PC-3 (cell line): ENCODE results near the gene KRT24. TPM values are rescaled to one million over a fixed set of nuclear protein-coding genes. Genes with fewer than 3 reads are reported as not detected.
"Not testable (repeated sequence)": the region's sequence is repeated elsewhere in the genome, so short reads cannot be mapped to it uniquely, and the experiment has no call there.

ENCODE experiments used
- ATAC-seq: fragments of 200-7000 bp; cut with Tn5 transposase; 2 replicates; pipeline ENCODE4 v1.9.1; 2020; ENCODE audit warnings: mild to moderate bottlenecking, moderate library complexity
- Bru-seq: library from RNA; stranded (reverse); fragments of 400-500 nt; gene quantifications from one replicate; lab custom pipeline; 2021; lab: Mats Ljungman, UMichigan
- BruChase-seq, 2 experiments: library from RNA; stranded (reverse); fragments of 400-500 nt; gene quantifications; one replicate each; lab custom pipeline; 2021; lab: Mats Ljungman, UMichigan
- BruUV-seq: library from RNA; stranded (reverse); fragments of 400-500 nt; replicated peaks from 2 replicates; lab custom pipeline; 2021; lab: Mats Ljungman, UMichigan
- CTCF ChIA-PET: fragments of 300-600 bp; sonication (Branson Sonifier 250); formaldehyde crosslinking; loops from one replicate; lab custom pipeline; 2022; ENCODE audit warnings: antibody characterized with exemption; lab: Charles Lee
- POLR2A ChIA-PET: fragments of 300-600 bp; sonication (Branson Sonifier 250); formaldehyde crosslinking; loops from one replicate; lab custom pipeline; 2022; ENCODE audit warnings: antibody characterized with exemption; ENCODE audit not compliant: unreplicated experiment; lab: Charles Lee
- DNase-seq: peaks from one replicate; pipeline ENCODE4 v3.0.0-alpha.2; 2015
- H2AFZ ChIP-seq: fragments of 300-600 bp; sonication (generic); 2 replicates; pipeline ENCODE4 v1.6.0; 2016; ENCODE audit warnings: antibody characterized with exemption, low read length
- H3F3A ChIP-seq: fragments of 300-600 bp; sonication (generic); one replicate; pipeline ENCODE4 v1.6.0; 2017; ENCODE audit warnings: antibody characterized with exemption, low read length, control low read depth, mild to moderate bottlenecking; ENCODE audit not compliant: unreplicated experiment
- H3K27ac ChIP-seq: fragments of 300-600 bp; sonication (generic); 2 replicates; pipeline ENCODE4 v1.5.1; 2016; ENCODE audit warnings: mild to moderate bottlenecking, low read length
- H3K27me3 ChIP-seq: fragments of 300-600 bp; sonication (generic); 2 replicates; pipeline ENCODE4 v1.6.1; 2016; ENCODE audit warnings: low read length, mixed read lengths
- H3K36me3 ChIP-seq: fragments of 300-600 bp; sonication (generic); 2 replicates; pipeline ENCODE4 v1.6.1; 2016; ENCODE audit warnings: low read depth, mixed run types, low read length, mixed read lengths
- H3K4me1 ChIP-seq: fragments of 300-600 bp; sonication (generic); 2 replicates; pipeline ENCODE4 v1.5.1; 2016; ENCODE audit warnings: low read length; ENCODE audit not compliant: insufficient read depth
- H3K4me2 ChIP-seq: fragments of 300-600 bp; sonication (generic); 2 replicates; pipeline ENCODE4 v1.6.0; 2016; ENCODE audit warnings: low read length
- H3K4me3 ChIP-seq: fragments of 300-600 bp; sonication (generic); 2 replicates; pipeline ENCODE4 v1.5.1; 2016; ENCODE audit warnings: mild to moderate bottlenecking, low read length, mixed read lengths
- H3K79me2 ChIP-seq: fragments of 300-600 bp; sonication (generic); 2 replicates; pipeline ENCODE4 v1.6.1; 2017; ENCODE audit warnings: low read length, mixed read lengths
- H3K9ac ChIP-seq: fragments of 300-600 bp; sonication (generic); 2 replicates; pipeline ENCODE4 v1.6.0; 2016; ENCODE audit warnings: mild to moderate bottlenecking, low read length
- H3K9me2 ChIP-seq: fragments of 300-600 bp; sonication (generic); replicated peaks from 2 replicates; pipeline ENCODE4 v1.6.1; 2016; ENCODE audit warnings: mixed run types, low read length, mixed read lengths
- H3K9me3 ChIP-seq: fragments of 300-600 bp; sonication (generic); 2 replicates; pipeline ENCODE4 v1.6.1; 2016; ENCODE audit warnings: low read length, mixed read lengths
- H4K20me1 ChIP-seq: fragments of 300-600 bp; sonication (generic); 2 replicates; pipeline ENCODE4 v1.6.1; 2016; ENCODE audit warnings: low read length, mixed read lengths
- CTCF ChIP-seq: fragments of 300-600 bp; sonication (generic); conservative IDR thresholded peaks from 2 replicates; pipeline ENCODE4 v1.5.1; 2017; ENCODE audit warnings: antibody characterized with exemption, low read depth, mild to moderate bottlenecking, low read length
- EZH2 ChIP-seq: fragments of 300-600 bp; sonication (generic); IDR thresholded peaks from one replicate; pipeline ENCODE4 v1.6.1; 2017; ENCODE audit warnings: antibody characterized with exemption, mild to moderate bottlenecking, low read length; ENCODE audit not compliant: unreplicated experiment
- EZH2phosphoT487 ChIP-seq: fragments of 300-600 bp; sonication (generic); IDR thresholded peaks from 2 replicates; pipeline ENCODE4 v1.6.1; 2018; ENCODE audit warnings: mild to moderate bottlenecking, antibody characterized with exemption, low read length, borderline replicate concordance
- intact Hi-C: fragments of 100-400 bp; cut with micrococcal nuclease; formaldehyde crosslinking; loops from 2 replicates; pipeline ENCODE4 v1.9.0; 2023
- long read RNA-seq: library from polyadenylated mRNA; unstranded; transcript quantifications from one replicate; pipeline ENCODE4 v2.0.0, GENCODE V29; 2021; ENCODE audit not compliant: unreplicated experiment
- total RNA-seq: library from RNA; depleted of rRNA; stranded (reverse); fragments of >200 nt; gene quantifications from 2 replicates; pipeline ENCODE4 v1.2.3, GENCODE V29; 2014; rRNA removed

Gene KRT24
- total RNA-seq (not detected in 2 replicates), Bru-seq, nascent RNA (not detected), BruChase-seq, experiment 1, labeled RNA remaining after a 6-hour chase (not detected), BruChase-seq, experiment 2, labeled RNA remaining after a 2-hour chase (not detected)
- long read RNA-seq, result 0 reads

GRCh38 chr17:40703652-40704051 is at the start of gene KRT24:
TSS of gene KRT24 (minus strand) at chr17:40703752. CDS start at chr17:40703693, 59 bp downstream.
- H3K9me3 ChIP-seq, result no peaks in the 10 kb centered on the region
- ATAC-seq (no peak), DNase-seq (no peak)
- no peaks in the 10 kb centered on the region for H3K79me2 ChIP-seq
- no peaks in the 10 kb centered on the region for H3F3A ChIP-seq
- no peaks in the 10 kb centered on the region for H3K4me1 ChIP-seq
- no peak within 1 kb of the TSS for H2AFZ ChIP-seq
- H3K27ac ChIP-seq, result no peak within 1 kb of the TSS
- TF ChIP-seq EZH2 (no peak), CTCF (no peak), EZH2phosphoT487 (no peak)
- CTCF ChIA-PET, result no interaction called here
- no TSS peak for BruUV-seq
- H3K36me3 ChIP-seq, result no peaks in the 10 kb centered on the region
- no peak within 1 kb of the TSS for H3K4me3 ChIP-seq
- H3K9me2 ChIP-seq, result no peaks in the 10 kb centered on the region
- no peaks in the 10 kb centered on the region for H4K20me1 ChIP-seq
- intact Hi-C loops, result no loop called here
- H3K4me2 ChIP-seq, result no peak within 1 kb of the TSS
- H3K9ac ChIP-seq, result no peak within 1 kb of the TSS
- POLR2A ChIA-PET, result no interaction called here
- no peaks in the 10 kb centered on the region for H3K27me3 ChIP-seq

GRCh38 chr17:40751065-40751464 is 47.5 kb upstream of the KRT24 start:
- H3K9ac ChIP-seq, result no peak overlapping the region
- CTCF ChIA-PET, result no interaction called here
- no peaks in the 10 kb centered on the region for H3K79me2 ChIP-seq
- no peaks in the 10 kb centered on the region for H3K9me3 ChIP-seq
- H3K4me2 ChIP-seq, result no peak overlapping the region
- no peak for TF ChIP-seq EZH2phosphoT487
- TF ChIP-seq EZH2, result no peak
- TF ChIP-seq CTCF, result no peak
- H3K36me3 ChIP-seq, result no peaks in the 10 kb centered on the region
- no peak overlapping the region for H3K4me3 ChIP-seq
- H2AFZ ChIP-seq, result no peak overlapping the region
- H3F3A ChIP-seq, result no peaks in the 10 kb centered on the region
- H3K4me1 ChIP-seq, result no peaks in the 10 kb centered on the region
- no TSS peak for BruUV-seq
- intact Hi-C loops, result no loop called here
- no peaks in the 10 kb centered on the region for H3K27me3 ChIP-seq
- no peak overlapping the region for H3K27ac ChIP-seq
- H3K9me2 ChIP-seq, result no peaks in the 10 kb centered on the region
- no peak for ATAC-seq
- H4K20me1 ChIP-seq, result no peaks in the 10 kb centered on the region
- POLR2A ChIA-PET, result no interaction called here
- DNase-seq, result no peak

GRCh38 chr17:40750391-40750790 is 46.8 kb upstream of the KRT24 start:
- H3K36me3 ChIP-seq, result no peaks in the 10 kb centered on the region
- H3K27me3 ChIP-seq, result no peaks in the 10 kb centered on the region
- no TSS peak for BruUV-seq
- H3K27ac ChIP-seq, result no peak overlapping the region
- H2AFZ ChIP-seq, result no peak overlapping the region
- H3K4me2 ChIP-seq, result no peak overlapping the region
- no peak overlapping the region for H3K4me3 ChIP-seq
- DNase-seq (no peak), ATAC-seq (no peak)
- no peak overlapping the region for H3K9ac ChIP-seq
- no peaks in the 10 kb centered on the region for H3K9me2 ChIP-seq
- ChIA-PET CTCF (no interaction called here), POLR2A (no interaction called here)
- intact Hi-C loops, result no loop called here
- H3F3A ChIP-seq, result no peaks in the 10 kb centered on the region
- H3K4me1 ChIP-seq, result no peaks in the 10 kb centered on the region
- no peaks in the 10 kb centered on the region for H4K20me1 ChIP-seq
- TF ChIP-seq EZH2phosphoT487 (no peak), EZH2 (no peak), CTCF (no peak)
- H3K9me3 ChIP-seq, result no peaks in the 10 kb centered on the region
- no peaks in the 10 kb centered on the region for H3K79me2 ChIP-seq

- H3F3A ChIP-seq, H3K4me1 ChIP-seq, H3K27me3 ChIP-seq, ATAC-seq, H3K4me2 ChIP-seq, POLR2A ChIA-PET, BruUV-seq, H3K9me2 ChIP-seq, H3K79me2 ChIP-seq, CTCF ChIA-PET, DNase-seq, H3K4me3 ChIP-seq, H3K9ac ChIP-seq, H2AFZ ChIP-seq, H3K9me3 ChIP-seq, H4K20me1 ChIP-seq, H3K27ac ChIP-seq, intact Hi-C loops, H3K36me3 ChIP-seq: not testable (repeated sequence)
These were observed 45.1 kb upstream of the KRT24 start for GRCh38 chr17:40748666-40749065.
